GM23338 (cell line): ENCODE results near the gene GDPD2. TPM values are rescaled to one million over a fixed set of nuclear protein-coding genes. Genes with fewer than 3 reads are reported as not detected.

Experiments
- ATAC-seq: fragments of 200-7000 bp; cut with Tn5 transposase; 3 replicates; pipeline ENCODE4 v1.9.1; 2020
- DNase-seq: peaks from one replicate; pipeline ENCODE4 v3.0.0-alpha.2; 2015; ENCODE audit warnings: low spot score
- H2AFZ ChIP-seq: fragments of 200-600 bp; sonication (generic); 2 replicates; pipeline ENCODE4 v1.8.0; 2016; ENCODE audit warnings: antibody characterized with exemption, mild to moderate bottlenecking, moderate library complexity
- H3F3A ChIP-seq: fragments of 200-600 bp; sonication (generic); replicated peaks from 2 replicates; pipeline ENCODE4 v1.8.0; 2017; ENCODE audit warnings: antibody characterized with exemption, mixed run types, low read depth
- H3K27ac ChIP-seq: fragments of 200-600 bp; sonication (generic); 2 replicates; pipeline ENCODE4 v1.6.1; 2016; ENCODE audit warnings: low read depth
- H3K27me3 ChIP-seq: fragments of 200-600 bp; sonication (generic); 2 replicates; pipeline ENCODE4 v1.8.0; 2016; ENCODE audit warnings: mild to moderate bottlenecking, mixed run types, moderate library complexity; ENCODE audit not compliant: insufficient read depth
- H3K36me3 ChIP-seq: fragments of 200-600 bp; sonication (generic); 2 replicates; pipeline ENCODE4 v1.8.0; 2016; ENCODE audit warnings: mild to moderate bottlenecking; ENCODE audit not compliant: insufficient read depth
- H3K4me1 ChIP-seq: fragments of 200-600 bp; sonication (generic); 2 replicates; pipeline ENCODE4 v1.8.0; 2016; ENCODE audit warnings: mild to moderate bottlenecking, moderate library complexity; ENCODE audit not compliant: insufficient read depth
- H3K4me2 ChIP-seq: fragments of 200-600 bp; sonication (generic); 2 replicates; pipeline ENCODE4 v1.7.1; 2017; ENCODE audit warnings: mixed run types
- H3K4me3 ChIP-seq: fragments of 200-600 bp; sonication (generic); 2 replicates; pipeline ENCODE4 v1.6.1; 2016; ENCODE audit warnings: mixed run types
- H3K79me2 ChIP-seq: fragments of 200-600 bp; sonication (generic); replicated peaks from 2 replicates; pipeline ENCODE4 v1.8.0; 2017; ENCODE audit warnings: mild to moderate bottlenecking; ENCODE audit not compliant: insufficient read depth
- H3K9me2 ChIP-seq: fragments of 200-600 bp; sonication (generic); 2 replicates; pipeline ENCODE4 v1.8.0; 2017; ENCODE audit not compliant: insufficient read depth
- H4K20me1 ChIP-seq: fragments of 200-600 bp; sonication (generic); replicated peaks from 2 replicates; pipeline ENCODE4 v1.8.0; 2017; ENCODE audit warnings: mild to moderate bottlenecking; ENCODE audit not compliant: insufficient read depth
- H3K27ac Mint-ChIP-seq: 2 replicates; pipeline ENCODE4 v1.8.0; 2020; ENCODE audit warnings: inconsistent platforms, mild to moderate bottlenecking, moderate library complexity, mixed read lengths
- H3K27me3 Mint-ChIP-seq: 3 replicates; pipeline ENCODE4 v1.8.0; 2022; ENCODE audit warnings: low read depth, mild to moderate bottlenecking, moderate library complexity, mixed read lengths, inconsistent platforms; ENCODE audit not compliant: insufficient read depth, poor library complexity
- H3K36me3 Mint-ChIP-seq: 3 replicates; pipeline ENCODE4 v1.8.0; 2021; ENCODE audit warnings: low read depth, mild to moderate bottlenecking, inconsistent platforms, moderate library complexity, mixed read lengths
- H3K4me1 Mint-ChIP-seq: 3 replicates; pipeline ENCODE4 v1.8.0; 2020; ENCODE audit warnings: mild to moderate bottlenecking, inconsistent platforms, mixed read lengths
- H3K4me3 Mint-ChIP-seq: 3 replicates; pipeline ENCODE4 v1.8.0; 2021; ENCODE audit warnings: moderate library complexity, mild to moderate bottlenecking, inconsistent platforms, mixed read lengths
- H3K9me3 Mint-ChIP-seq: 3 replicates; pipeline ENCODE4 v1.8.0; 2020; ENCODE audit warnings: moderate library complexity, mild to moderate bottlenecking, inconsistent platforms, mixed read lengths
- CREB1 ChIP-seq: fragments of 250-450 bp; sonication (Bioruptor Pico); IDR thresholded peaks from 2 replicates; pipeline ENCODE4 v1.5.0; 2020; ENCODE audit warnings: low read depth, mild to moderate bottlenecking, moderate library complexity
- EZH2 ChIP-seq: fragments of 200-600 bp; sonication (generic); IDR thresholded peaks from one replicate; pipeline ENCODE4 v1.8.0; 2017; ENCODE audit warnings: antibody characterized with exemption, mild to moderate bottlenecking, low read depth; ENCODE audit not compliant: unreplicated experiment
- EZH2phosphoT487 ChIP-seq: fragments of 200-600 bp; sonication (generic); IDR thresholded peaks from one replicate; pipeline ENCODE4 v1.8.1; 2018; ENCODE audit warnings: antibody characterized with exemption; ENCODE audit not compliant: unreplicated experiment
- JUNB ChIP-seq: IDR thresholded peaks from one replicate; pipeline ENCODE4 v1.6.1; 2016; ENCODE audit warnings: antibody characterized with exemption; ENCODE audit not compliant: unreplicated experiment
- NANOG ChIP-seq: IDR thresholded peaks from 2 replicates; pipeline ENCODE4 v1.6.1; 2016; ENCODE audit warnings: antibody characterized with exemption, borderline replicate concordance
- POLR2AphosphoS5 ChIP-seq: IDR thresholded peaks from 2 replicates; pipeline ENCODE4 v1.6.1; 2016; ENCODE audit warnings: antibody characterized with exemption, low read depth
- ZNF114 ChIP-seq: fragments of 250-450 bp; sonication (Bioruptor Pico); IDR thresholded peaks from 2 replicates; pipeline ENCODE4 v1.5.0; 2020; ENCODE audit warnings: mild to moderate bottlenecking, moderate library complexity
- ZNF331 ChIP-seq: fragments of 250-450 bp; sonication (Bioruptor Pico); IDR thresholded peaks from 2 replicates; pipeline ENCODE4 v1.5.0; 2020; ENCODE audit warnings: low read depth, mild to moderate bottlenecking, moderate library complexity
- polyA plus RNA-seq: library from polyadenylated mRNA; unstranded; fragments of >200 nt; fragmentation: Nextera tagmentation; extraction: Ambion mirVana; gene quantifications from 2 replicates; pipeline ENCODE4 v1.2.1, GENCODE V29; 2016
- total RNA-seq: library from RNA; depleted of rRNA; stranded (reverse); fragments of >200 nt; shearing (Covaris generic); gene quantifications from 2 replicates; pipeline ENCODE4 v1.2.3, GENCODE V29; 2014
- TF ChIP-seq, protein P1 (sequence below): IDR thresholded peaks from 2 replicates; pipeline ENCODE4 v1.6.1; 2016; ENCODE audit warnings: antibody characterized with exemption
- TF ChIP-seq, protein P2 (sequence below): fragments of 250-450 bp; sonication (Bioruptor Pico); IDR thresholded peaks from 2 replicates; pipeline ENCODE4 v1.5.0; 2020; ENCODE audit warnings: mild to moderate bottlenecking, moderate library complexity
- TF ChIP-seq, protein P3 (sequence below), 2 experiments: fragments of 200-600 bp in 1 of 2; sonication (generic) in 1 of 2; conservative IDR thresholded peaks; 2 replicates each; pipeline versions ENCODE4 v1.5.1 to v1.6.1; 2016 to 2017; ENCODE audit warnings: antibody characterized with exemption in 2 of 2, low read depth in 2 of 2, mild to moderate bottlenecking in 2 of 2, moderate library complexity in 1 of 2

The GDPD2 gene
- total and polyA plus RNA-seq, 2 experiments from 2014 or later: 5.2 to 11.3 TPM

DNA sequence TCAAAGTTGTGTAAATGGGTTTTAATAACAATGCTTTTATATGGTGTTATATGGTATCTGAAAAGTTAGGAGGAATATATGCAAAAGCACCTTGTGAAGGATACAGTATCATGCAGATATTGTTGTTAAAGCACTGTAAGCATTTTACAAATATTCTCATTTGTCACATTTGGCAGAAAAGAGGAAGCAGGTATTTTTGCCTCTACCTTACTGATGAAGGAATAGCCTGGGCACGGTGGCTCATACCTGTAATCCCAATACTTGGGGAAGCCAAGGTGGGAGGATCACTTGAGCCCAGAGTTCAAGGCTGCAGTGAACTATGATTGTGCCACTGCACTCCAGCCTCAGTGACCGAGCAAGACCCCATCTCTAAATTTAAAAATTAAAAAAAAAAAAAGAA lies 12.2 kb upstream of the GDPD2 start:
- Histone ChIP-seq H3K4me2 (no peak overlapping the region), H3K9me2 (no peaks in the 10 kb centered on the region), H3K27me3 (no peaks in the 10 kb centered on the region), H3F3A (no peaks in the 10 kb centered on the region), H3K27ac (no peak overlapping the region), H2AFZ (no peak overlapping the region), H3K4me3 (no peak overlapping the region), H4K20me1 (no peaks in the 10 kb centered on the region), H3K36me3 (peaks cover 4% of the 10 kb centered on the region; the same call in 1 of the 2 replicates), H3K4me1 (no peaks in the 10 kb centered on the region), H3K79me2 (no peaks in the 10 kb centered on the region)
- H3K4me3 Mint-ChIP-seq: no peak overlapping the region
- peaks cover 25% of the 10 kb centered on the region for H3K36me3 Mint-ChIP-seq
- no peaks in the 10 kb centered on the region for H3K4me1 Mint-ChIP-seq
- no peak overlapping the region for H3K27ac Mint-ChIP-seq
- ATAC-seq (no peak), DNase-seq (no peak)
- H3K27me3 Mint-ChIP-seq: no peaks in the 10 kb centered on the region
- TF ChIP-seq ZNF114 (CRISPR knock-in tag) (no peak), NANOG (no peak), POLR2AphosphoS5 (no peak), JUNB (no peak), CREB1 (CRISPR knock-in tag) (no peak), EZH2 (no peak), ZNF331 (no peak), EZH2phosphoT487 (no peak)
- TF ChIP-seq, protein P1, sequence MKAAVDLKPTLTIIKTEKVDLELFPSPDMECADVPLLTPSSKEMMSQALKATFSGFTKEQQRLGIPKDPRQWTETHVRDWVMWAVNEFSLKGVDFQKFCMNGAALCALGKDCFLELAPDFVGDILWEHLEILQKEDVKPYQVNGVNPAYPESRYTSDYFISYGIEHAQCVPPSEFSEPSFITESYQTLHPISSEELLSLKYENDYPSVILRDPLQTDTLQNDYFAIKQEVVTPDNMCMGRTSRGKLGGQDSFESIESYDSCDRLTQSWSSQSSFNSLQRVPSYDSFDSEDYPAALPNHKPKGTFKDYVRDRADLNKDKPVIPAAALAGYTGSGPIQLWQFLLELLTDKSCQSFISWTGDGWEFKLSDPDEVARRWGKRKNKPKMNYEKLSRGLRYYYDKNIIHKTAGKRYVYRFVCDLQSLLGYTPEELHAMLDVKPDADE: no peak
- TF ChIP-seq, protein P2, sequence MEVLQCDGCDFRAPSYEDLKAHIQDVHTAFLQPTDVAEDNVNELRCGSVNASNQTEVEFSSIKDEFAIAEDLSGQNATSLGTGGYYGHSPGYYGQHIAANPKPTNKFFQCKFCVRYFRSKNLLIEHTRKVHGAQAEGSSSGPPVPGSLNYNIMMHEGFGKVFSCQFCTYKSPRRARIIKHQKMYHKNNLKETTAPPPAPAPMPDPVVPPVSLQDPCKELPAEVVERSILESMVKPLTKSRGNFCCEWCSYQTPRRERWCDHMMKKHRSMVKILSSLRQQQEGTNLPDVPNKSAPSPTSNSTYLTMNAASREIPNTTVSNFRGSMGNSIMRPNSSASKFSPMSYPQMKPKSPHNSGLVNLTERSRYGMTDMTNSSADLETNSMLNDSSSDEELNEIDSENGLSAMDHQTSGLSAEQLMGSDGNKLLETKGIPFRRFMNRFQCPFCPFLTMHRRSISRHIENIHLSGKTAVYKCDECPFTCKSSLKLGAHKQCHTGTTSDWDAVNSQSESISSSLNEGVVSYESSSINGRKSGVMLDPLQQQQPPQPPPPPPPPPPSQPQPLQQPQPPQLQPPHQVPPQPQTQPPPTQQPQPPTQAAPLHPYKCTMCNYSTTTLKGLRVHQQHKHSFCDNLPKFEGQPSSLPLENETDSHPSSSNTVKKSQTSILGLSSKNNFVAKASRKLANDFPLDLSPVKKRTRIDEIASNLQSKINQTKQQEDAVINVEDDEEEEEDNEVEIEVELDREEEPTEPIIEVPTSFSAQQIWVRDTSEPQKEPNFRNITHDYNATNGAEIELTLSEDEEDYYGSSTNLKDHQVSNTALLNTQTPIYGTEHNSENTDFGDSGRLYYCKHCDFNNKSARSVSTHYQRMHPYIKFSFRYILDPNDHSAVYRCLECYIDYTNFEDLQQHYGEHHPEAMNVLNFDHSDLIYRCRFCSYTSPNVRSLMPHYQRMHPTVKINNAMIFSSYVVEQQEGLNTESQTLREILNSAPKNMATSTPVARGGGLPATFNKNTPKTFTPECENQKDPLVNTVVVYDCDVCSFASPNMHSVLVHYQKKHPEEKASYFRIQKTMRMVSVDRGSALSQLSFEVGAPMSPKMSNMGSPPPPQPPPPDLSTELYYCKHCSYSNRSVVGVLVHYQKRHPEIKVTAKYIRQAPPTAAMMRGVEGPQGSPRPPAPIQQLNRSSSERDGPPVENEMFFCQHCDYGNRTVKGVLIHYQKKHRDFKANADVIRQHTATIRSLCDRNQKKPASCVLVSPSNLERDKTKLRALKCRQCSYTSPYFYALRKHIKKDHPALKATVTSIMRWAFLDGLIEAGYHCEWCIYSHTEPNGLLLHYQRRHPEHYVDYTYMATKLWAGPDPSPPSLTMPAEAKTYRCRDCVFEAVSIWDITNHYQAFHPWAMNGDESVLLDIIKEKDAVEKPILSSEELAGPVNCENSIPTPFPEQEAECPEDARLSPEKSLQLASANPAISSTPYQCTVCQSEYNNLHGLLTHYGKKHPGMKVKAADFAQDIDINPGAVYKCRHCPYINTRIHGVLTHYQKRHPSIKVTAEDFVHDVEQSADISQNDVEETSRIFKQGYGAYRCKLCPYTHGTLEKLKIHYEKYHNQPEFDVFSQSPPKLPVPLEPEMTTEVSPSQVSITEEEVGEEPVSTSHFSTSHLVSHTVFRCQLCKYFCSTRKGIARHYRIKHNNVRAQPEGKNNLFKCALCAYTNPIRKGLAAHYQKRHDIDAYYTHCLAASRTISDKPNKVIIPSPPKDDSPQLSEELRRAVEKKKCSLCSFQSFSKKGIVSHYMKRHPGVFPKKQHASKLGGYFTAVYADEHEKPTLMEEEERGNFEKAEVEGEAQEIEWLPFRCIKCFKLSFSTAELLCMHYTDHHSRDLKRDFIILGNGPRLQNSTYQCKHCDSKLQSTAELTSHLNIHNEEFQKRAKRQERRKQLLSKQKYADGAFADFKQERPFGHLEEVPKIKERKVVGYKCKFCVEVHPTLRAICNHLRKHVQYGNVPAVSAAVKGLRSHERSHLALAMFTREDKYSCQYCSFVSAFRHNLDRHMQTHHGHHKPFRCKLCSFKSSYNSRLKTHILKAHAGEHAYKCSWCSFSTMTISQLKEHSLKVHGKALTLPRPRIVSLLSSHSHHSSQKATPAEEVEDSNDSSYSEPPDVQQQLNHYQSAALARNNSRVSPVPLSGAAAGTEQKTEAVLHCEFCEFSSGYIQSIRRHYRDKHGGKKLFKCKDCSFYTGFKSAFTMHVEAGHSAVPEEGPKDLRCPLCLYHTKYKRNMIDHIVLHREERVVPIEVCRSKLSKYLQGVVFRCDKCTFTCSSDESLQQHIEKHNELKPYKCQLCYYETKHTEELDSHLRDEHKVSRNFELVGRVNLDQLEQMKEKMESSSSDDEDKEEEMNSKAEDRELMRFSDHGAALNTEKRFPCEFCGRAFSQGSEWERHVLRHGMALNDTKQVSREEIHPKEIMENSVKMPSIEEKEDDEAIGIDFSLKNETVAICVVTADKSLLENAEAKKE (CRISPR knock-in tag): no peak
- TF ChIP-seq, protein P3, sequence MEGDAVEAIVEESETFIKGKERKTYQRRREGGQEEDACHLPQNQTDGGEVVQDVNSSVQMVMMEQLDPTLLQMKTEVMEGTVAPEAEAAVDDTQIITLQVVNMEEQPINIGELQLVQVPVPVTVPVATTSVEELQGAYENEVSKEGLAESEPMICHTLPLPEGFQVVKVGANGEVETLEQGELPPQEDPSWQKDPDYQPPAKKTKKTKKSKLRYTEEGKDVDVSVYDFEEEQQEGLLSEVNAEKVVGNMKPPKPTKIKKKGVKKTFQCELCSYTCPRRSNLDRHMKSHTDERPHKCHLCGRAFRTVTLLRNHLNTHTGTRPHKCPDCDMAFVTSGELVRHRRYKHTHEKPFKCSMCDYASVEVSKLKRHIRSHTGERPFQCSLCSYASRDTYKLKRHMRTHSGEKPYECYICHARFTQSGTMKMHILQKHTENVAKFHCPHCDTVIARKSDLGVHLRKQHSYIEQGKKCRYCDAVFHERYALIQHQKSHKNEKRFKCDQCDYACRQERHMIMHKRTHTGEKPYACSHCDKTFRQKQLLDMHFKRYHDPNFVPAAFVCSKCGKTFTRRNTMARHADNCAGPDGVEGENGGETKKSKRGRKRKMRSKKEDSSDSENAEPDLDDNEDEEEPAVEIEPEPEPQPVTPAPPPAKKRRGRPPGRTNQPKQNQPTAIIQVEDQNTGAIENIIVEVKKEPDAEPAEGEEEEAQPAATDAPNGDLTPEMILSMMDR (conservative IDR thresholded peaks at IDR 0.05; ENCODE audit: low read depth in 2 of 2): no peak
- H3K9me3 Mint-ChIP-seq: no peaks in the 10 kb centered on the region
